PC-3 (cell line): ENCODE data around the gene ASPM. TPM values are rescaled to one million over a fixed set of nuclear protein-coding genes. Genes with fewer than 3 reads are reported as not detected.

ENCODE experiments used
- ATAC-seq: fragments of 200-7000 bp; cut with Tn5 transposase; 2 replicates; pipeline ENCODE4 v1.9.1; 2020; ENCODE audit warnings: mild to moderate bottlenecking, moderate library complexity
- BruUV-seq: library from RNA; stranded (reverse); fragments of 400-500 nt; replicated peaks from 2 replicates; lab custom pipeline; 2021; lab: Mats Ljungman, UMichigan
- CTCF ChIA-PET: fragments of 300-600 bp; sonication (Branson Sonifier 250); formaldehyde crosslinking; loops from one replicate; lab custom pipeline; 2022; ENCODE audit warnings: antibody characterized with exemption; lab: Charles Lee
- POLR2A ChIA-PET: fragments of 300-600 bp; sonication (Branson Sonifier 250); formaldehyde crosslinking; loops from one replicate; lab custom pipeline; 2022; ENCODE audit warnings: antibody characterized with exemption; ENCODE audit not compliant: unreplicated experiment; lab: Charles Lee
- DNase-seq: peaks from one replicate; pipeline ENCODE4 v3.0.0-alpha.2; 2015
- H2AFZ ChIP-seq: fragments of 300-600 bp; sonication (generic); 2 replicates; pipeline ENCODE4 v1.6.0; 2016; ENCODE audit warnings: antibody characterized with exemption, low read length
- H3F3A ChIP-seq: fragments of 300-600 bp; sonication (generic); one replicate; pipeline ENCODE4 v1.6.0; 2017; ENCODE audit warnings: antibody characterized with exemption, low read length, control low read depth, mild to moderate bottlenecking; ENCODE audit not compliant: unreplicated experiment
- H3K27ac ChIP-seq: fragments of 300-600 bp; sonication (generic); 2 replicates; pipeline ENCODE4 v1.5.1; 2016; ENCODE audit warnings: mild to moderate bottlenecking, low read length
- H3K27me3 ChIP-seq: fragments of 300-600 bp; sonication (generic); 2 replicates; pipeline ENCODE4 v1.6.1; 2016; ENCODE audit warnings: low read length, mixed read lengths
- H3K36me3 ChIP-seq: fragments of 300-600 bp; sonication (generic); 2 replicates; pipeline ENCODE4 v1.6.1; 2016; ENCODE audit warnings: low read depth, mixed run types, low read length, mixed read lengths
- H3K4me1 ChIP-seq: fragments of 300-600 bp; sonication (generic); 2 replicates; pipeline ENCODE4 v1.5.1; 2016; ENCODE audit warnings: low read length; ENCODE audit not compliant: insufficient read depth
- H3K4me2 ChIP-seq: fragments of 300-600 bp; sonication (generic); 2 replicates; pipeline ENCODE4 v1.6.0; 2016; ENCODE audit warnings: low read length
- H3K4me3 ChIP-seq: fragments of 300-600 bp; sonication (generic); 2 replicates; pipeline ENCODE4 v1.5.1; 2016; ENCODE audit warnings: mild to moderate bottlenecking, low read length, mixed read lengths
- H3K79me2 ChIP-seq: fragments of 300-600 bp; sonication (generic); 2 replicates; pipeline ENCODE4 v1.6.1; 2017; ENCODE audit warnings: low read length, mixed read lengths
- H3K9ac ChIP-seq: fragments of 300-600 bp; sonication (generic); 2 replicates; pipeline ENCODE4 v1.6.0; 2016; ENCODE audit warnings: mild to moderate bottlenecking, low read length
- H3K9me2 ChIP-seq: fragments of 300-600 bp; sonication (generic); replicated peaks from 2 replicates; pipeline ENCODE4 v1.6.1; 2016; ENCODE audit warnings: mixed run types, low read length, mixed read lengths
- H3K9me3 ChIP-seq: fragments of 300-600 bp; sonication (generic); 2 replicates; pipeline ENCODE4 v1.6.1; 2016; ENCODE audit warnings: low read length, mixed read lengths
- H4K20me1 ChIP-seq: fragments of 300-600 bp; sonication (generic); 2 replicates; pipeline ENCODE4 v1.6.1; 2016; ENCODE audit warnings: low read length, mixed read lengths
- EZH2 ChIP-seq: fragments of 300-600 bp; sonication (generic); IDR thresholded peaks from one replicate; pipeline ENCODE4 v1.6.1; 2017; ENCODE audit warnings: antibody characterized with exemption, mild to moderate bottlenecking, low read length; ENCODE audit not compliant: unreplicated experiment
- EZH2phosphoT487 ChIP-seq: fragments of 300-600 bp; sonication (generic); IDR thresholded peaks from 2 replicates; pipeline ENCODE4 v1.6.1; 2018; ENCODE audit warnings: mild to moderate bottlenecking, antibody characterized with exemption, low read length, borderline replicate concordance
- intact Hi-C: fragments of 100-400 bp; cut with micrococcal nuclease; formaldehyde crosslinking; loops from 2 replicates; pipeline ENCODE4 v1.9.0; 2023
- total RNA-seq: library from RNA; depleted of rRNA; stranded (reverse); fragments of >200 nt; gene quantifications from 2 replicates; pipeline ENCODE4 v1.2.3, GENCODE V29; 2014
- TF ChIP-seq, protein P1 (sequence below): fragments of 300-600 bp; sonication (generic); conservative IDR thresholded peaks from 2 replicates; pipeline ENCODE4 v1.5.1; 2017; ENCODE audit warnings: antibody characterized with exemption, low read depth, mild to moderate bottlenecking, low read length

ASPM gene
- total RNA-seq, 1 experiment from 2014 or later, result 35.0 TPM

- H2AFZ ChIP-seq, result no peak overlapping the region
- peaks cover 4% of the 10 kb centered on the region; the same call in 1 of the 2 replicates for H3K36me3 ChIP-seq
- no peaks in the 10 kb centered on the region for H3K9me2 ChIP-seq
- no peaks in the 10 kb centered on the region for H3F3A ChIP-seq
- H3K79me2 ChIP-seq, result no peaks in the 10 kb centered on the region
- no peak for ATAC-seq
- no peaks in the 10 kb centered on the region for H4K20me1 ChIP-seq
- intact Hi-C loops, result no loop called here
- DNase-seq, result no peak
- H3K4me1 ChIP-seq, result no peaks in the 10 kb centered on the region
- H3K27ac ChIP-seq, result no peak overlapping the region
- no peak overlapping the region for H3K4me3 ChIP-seq
- no peaks in the 10 kb centered on the region for H3K27me3 ChIP-seq
- H3K9ac ChIP-seq, result no peak overlapping the region
- no TSS peak for BruUV-seq
- no peak overlapping the region for H3K4me2 ChIP-seq
- TF ChIP-seq EZH2phosphoT487 (no peak), EZH2 (no peak)
- TF ChIP-seq, protein P1, sequence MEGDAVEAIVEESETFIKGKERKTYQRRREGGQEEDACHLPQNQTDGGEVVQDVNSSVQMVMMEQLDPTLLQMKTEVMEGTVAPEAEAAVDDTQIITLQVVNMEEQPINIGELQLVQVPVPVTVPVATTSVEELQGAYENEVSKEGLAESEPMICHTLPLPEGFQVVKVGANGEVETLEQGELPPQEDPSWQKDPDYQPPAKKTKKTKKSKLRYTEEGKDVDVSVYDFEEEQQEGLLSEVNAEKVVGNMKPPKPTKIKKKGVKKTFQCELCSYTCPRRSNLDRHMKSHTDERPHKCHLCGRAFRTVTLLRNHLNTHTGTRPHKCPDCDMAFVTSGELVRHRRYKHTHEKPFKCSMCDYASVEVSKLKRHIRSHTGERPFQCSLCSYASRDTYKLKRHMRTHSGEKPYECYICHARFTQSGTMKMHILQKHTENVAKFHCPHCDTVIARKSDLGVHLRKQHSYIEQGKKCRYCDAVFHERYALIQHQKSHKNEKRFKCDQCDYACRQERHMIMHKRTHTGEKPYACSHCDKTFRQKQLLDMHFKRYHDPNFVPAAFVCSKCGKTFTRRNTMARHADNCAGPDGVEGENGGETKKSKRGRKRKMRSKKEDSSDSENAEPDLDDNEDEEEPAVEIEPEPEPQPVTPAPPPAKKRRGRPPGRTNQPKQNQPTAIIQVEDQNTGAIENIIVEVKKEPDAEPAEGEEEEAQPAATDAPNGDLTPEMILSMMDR, result no peak
- H3K9me3 ChIP-seq, result no peaks in the 10 kb centered on the region
- ChIA-PET CTCF (no interaction called here), POLR2A (interaction anchor here (0.6 kb wide), 1 partner anchor 608 kb away, joined by 7 read pairs; no protein-coding TSS in a partner anchor)
Measured at GRCh38 chr1:197096137-197096536, 50.3 kb downstream of the ASPM start.

DNA sequence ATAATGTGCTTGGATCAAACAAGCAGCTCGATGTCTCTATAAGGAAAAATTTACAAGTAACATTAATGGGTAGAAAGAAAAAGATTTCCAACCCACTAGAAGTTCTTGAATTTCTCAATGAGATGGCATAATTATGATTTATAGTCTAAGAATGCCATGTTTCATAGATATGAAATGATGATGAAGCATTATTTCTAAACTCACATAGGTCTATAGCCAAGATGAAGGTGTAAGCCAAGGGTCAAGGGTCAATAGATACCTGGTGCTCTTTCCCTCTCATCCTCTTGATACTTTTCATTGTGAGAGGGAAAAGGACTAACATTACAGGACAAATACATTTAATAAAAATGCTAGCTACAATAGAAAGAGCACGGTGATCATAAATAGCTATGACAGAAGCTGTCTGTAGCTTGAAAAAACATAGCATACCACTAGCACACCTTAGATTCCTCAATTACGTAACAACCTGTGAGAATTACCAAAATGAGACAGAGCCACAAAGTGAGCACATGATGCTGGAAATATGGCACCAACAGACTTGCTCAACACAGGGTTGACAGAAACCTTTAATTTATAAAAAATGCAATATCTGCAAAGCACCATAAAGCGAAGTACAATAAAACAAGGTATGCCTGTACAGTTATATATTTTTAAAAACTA lies 53.1 kb downstream of the ASPM start:
- H3K79me2 ChIP-seq, result no peaks in the 10 kb centered on the region
- CTCF ChIA-PET, result no interaction called here
- no peaks in the 10 kb centered on the region for H3K27me3 ChIP-seq
- intact Hi-C loops, result no loop called here
- H3K9me3 ChIP-seq, result no peaks in the 10 kb centered on the region
- TF ChIP-seq EZH2phosphoT487, result no peak
- TF ChIP-seq, protein P1, result no peak
- no TSS peak for BruUV-seq
- no peaks in the 10 kb centered on the region for H3K4me1 ChIP-seq
- H3K9me2 ChIP-seq, result no peaks in the 10 kb centered on the region
- no peak overlapping the region for H2AFZ ChIP-seq
- peaks cover 16% of the 10 kb centered on the region; the same call in 1 of the 2 replicates for H3K36me3 ChIP-seq
- no peak overlapping the region for H3K27ac ChIP-seq
- POLR2A ChIA-PET, result no interaction called here
- no peak for DNase-seq
- no peaks in the 10 kb centered on the region for H3F3A ChIP-seq
- ATAC-seq, result no peak
- no peak overlapping the region for H3K9ac ChIP-seq
- H3K4me3 ChIP-seq, result no peak overlapping the region
- H3K4me2 ChIP-seq, result no peak overlapping the region
- no peaks in the 10 kb centered on the region for H4K20me1 ChIP-seq

DNA sequence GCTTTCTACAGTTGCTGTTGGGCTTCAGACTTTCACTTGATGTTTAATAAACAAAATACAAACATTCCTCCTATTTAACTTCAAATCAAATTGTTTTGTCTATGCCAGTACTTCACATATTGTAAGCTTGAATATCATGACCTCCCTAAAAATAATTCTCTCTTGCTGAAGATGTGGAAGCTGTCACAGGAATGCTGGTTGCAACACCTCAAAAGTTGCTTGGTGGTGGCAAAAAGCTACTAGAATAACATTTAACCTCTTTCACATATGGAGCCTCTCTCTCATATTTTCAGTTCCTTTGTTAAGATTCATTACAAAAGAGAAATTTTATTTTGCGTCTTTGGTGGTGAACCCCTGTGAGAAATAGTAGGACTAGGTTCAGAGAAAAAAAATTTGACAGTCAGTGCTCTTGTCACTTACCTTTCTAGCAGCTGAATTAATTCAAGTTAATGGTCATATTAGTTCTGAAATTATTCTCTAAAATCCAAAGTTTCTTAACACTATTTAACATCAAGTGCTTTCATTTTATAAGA lies 53.9 kb downstream of the ASPM start:
- Histone ChIP-seq H3K4me3 (no peak overlapping the region), H3F3A (no peaks in the 10 kb centered on the region), H3K4me1 (no peaks in the 10 kb centered on the region), H3K36me3 (peaks cover 21% of the 10 kb centered on the region), H3K9ac (no peak overlapping the region), H4K20me1 (no peaks in the 10 kb centered on the region), H2AFZ (no peak overlapping the region), H3K9me3 (no peaks in the 10 kb centered on the region), H3K79me2 (no peaks in the 10 kb centered on the region), H3K9me2 (no peaks in the 10 kb centered on the region), H3K27me3 (no peaks in the 10 kb centered on the region), H3K27ac (no peak overlapping the region), H3K4me2 (no peak overlapping the region)
- ATAC-seq, result no peak
- intact Hi-C loops, result no loop called here
- no peak for DNase-seq
- CTCF ChIA-PET, result no interaction called here
- no TSS peak for BruUV-seq
- no peak for TF ChIP-seq EZH2
- TF ChIP-seq EZH2phosphoT487, result no peak
- TF ChIP-seq, protein P1, result no peak
- POLR2A ChIA-PET, result no interaction called here
